ENCODE results near the gene ATXN2. TPM values are rescaled to one million over a fixed set of nuclear protein-coding genes. Genes with fewer than 3 reads are reported as not detected.

ATXN2 gene
- total and polyA plus RNA-seq, 2 donors from 2014 or later = 27.1 to 56.5 TPM

GRCh38 chr12:111636209-111636945 is 37.3 kb upstream of the ATXN2 start:
- Histone ChIP-seq H3K4me3 (ENCODE audit: low read length in 3 of 3) (no peak overlapping the region), H3K9ac (ENCODE audit: low read length in 3 of 3) (peak overlapping the region in 1 of 3 donors; percentile 13), H3K9me3 (ENCODE audit: control insufficient read depth in 2 of 3, insufficient read depth in 1 of 3, low read length in 3 of 3) (no peaks in the 10 kb centered on the region), H3K4me1 (ENCODE audit: control insufficient read depth in 2 of 3, insufficient read depth in 2 of 3, low read depth in 1 of 3, low read length in 3 of 3) (peaks cover 3 to 11% (median 4%) of the 10 kb centered on the region in 3 donors), H3K27ac (ENCODE audit: low read depth in 2 of 2, low read length in 2 of 2) (peak overlapping the region in 1 of 2 donors; percentile 53), H3K36me3 (ENCODE audit: control insufficient read depth in 2 of 3, insufficient read depth in 3 of 3, low read length in 3 of 3) (no peaks in the 10 kb centered on the region), H3K27me3 (ENCODE audit: control insufficient read depth, insufficient read depth, low read length) (no peaks in the 10 kb centered on the region)
- TF ChIP-seq, protein P1, sequence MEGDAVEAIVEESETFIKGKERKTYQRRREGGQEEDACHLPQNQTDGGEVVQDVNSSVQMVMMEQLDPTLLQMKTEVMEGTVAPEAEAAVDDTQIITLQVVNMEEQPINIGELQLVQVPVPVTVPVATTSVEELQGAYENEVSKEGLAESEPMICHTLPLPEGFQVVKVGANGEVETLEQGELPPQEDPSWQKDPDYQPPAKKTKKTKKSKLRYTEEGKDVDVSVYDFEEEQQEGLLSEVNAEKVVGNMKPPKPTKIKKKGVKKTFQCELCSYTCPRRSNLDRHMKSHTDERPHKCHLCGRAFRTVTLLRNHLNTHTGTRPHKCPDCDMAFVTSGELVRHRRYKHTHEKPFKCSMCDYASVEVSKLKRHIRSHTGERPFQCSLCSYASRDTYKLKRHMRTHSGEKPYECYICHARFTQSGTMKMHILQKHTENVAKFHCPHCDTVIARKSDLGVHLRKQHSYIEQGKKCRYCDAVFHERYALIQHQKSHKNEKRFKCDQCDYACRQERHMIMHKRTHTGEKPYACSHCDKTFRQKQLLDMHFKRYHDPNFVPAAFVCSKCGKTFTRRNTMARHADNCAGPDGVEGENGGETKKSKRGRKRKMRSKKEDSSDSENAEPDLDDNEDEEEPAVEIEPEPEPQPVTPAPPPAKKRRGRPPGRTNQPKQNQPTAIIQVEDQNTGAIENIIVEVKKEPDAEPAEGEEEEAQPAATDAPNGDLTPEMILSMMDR (IDR thresholded peaks at IDR 0.05; ENCODE audit: borderline replicate concordance, extremely low read depth, insufficient read depth) = no peak
- FAIRE-seq (no peak), DNase-seq (peak; percentile 66 to 89 (median 79))
- intact Hi-C loops (cut with DNase I) = no loop called here

- intact Hi-C loops (cut with DNase I) = no loop called here
- peak in 1 of 5 donors; percentile 20 for DNase-seq
- H3K9ac ChIP-seq (ENCODE audit: low read length in 3 of 3) = no peak overlapping the region
- no peaks in the 10 kb centered on the region for H3K36me3 ChIP-seq (ENCODE audit: control insufficient read depth in 2 of 3, insufficient read depth in 3 of 3, low read length in 3 of 3)
- H3K27ac ChIP-seq (ENCODE audit: low read depth in 2 of 2, low read length in 2 of 2) = no peak overlapping the region
- H3K4me3 ChIP-seq (ENCODE audit: low read length in 3 of 3) = no peak overlapping the region
- no peaks in the 10 kb centered on the region for H3K9me3 ChIP-seq (ENCODE audit: control insufficient read depth in 2 of 3, insufficient read depth in 1 of 3, low read length in 3 of 3)
- peaks cover 3 to 11% (median 4%) of the 10 kb centered on the region in 3 donors for H3K4me1 ChIP-seq (ENCODE audit: control insufficient read depth in 2 of 3, insufficient read depth in 2 of 3, low read depth in 1 of 3, low read length in 3 of 3)
- TF ChIP-seq, protein P1 (IDR thresholded peaks at IDR 0.05; ENCODE audit: borderline replicate concordance, extremely low read depth, insufficient read depth) = no peak
- no peak for FAIRE-seq
- no peaks in the 10 kb centered on the region for H3K27me3 ChIP-seq (ENCODE audit: control insufficient read depth, insufficient read depth, low read length)
These were observed 36.4 kb upstream of the ATXN2 start for GRCh38 chr12:111635524-111635923.

GRCh38 chr12:111628505-111629260 is 29.6 kb upstream of the ATXN2 start:
- FAIRE-seq (no peak), DNase-seq (peak in 1 of 5 donors; percentile 6)
- no peaks in the 10 kb centered on the region for H3K4me1 ChIP-seq (ENCODE audit: control insufficient read depth in 2 of 3, insufficient read depth in 2 of 3, low read depth in 1 of 3, low read length in 3 of 3)
- H3K4me3 ChIP-seq (ENCODE audit: low read length in 3 of 3) = no peak overlapping the region
- H3K9me3 ChIP-seq (ENCODE audit: control insufficient read depth in 2 of 3, insufficient read depth in 1 of 3, low read length in 3 of 3) = no peaks in the 10 kb centered on the region
- no peak overlapping the region for H3K27ac ChIP-seq (ENCODE audit: low read depth in 2 of 2, low read length in 2 of 2)
- TF ChIP-seq, protein P1 (IDR thresholded peaks at IDR 0.05; ENCODE audit: borderline replicate concordance, extremely low read depth, insufficient read depth) = no peak
- H3K27me3 ChIP-seq (ENCODE audit: control insufficient read depth, insufficient read depth, low read length) = no peaks in the 10 kb centered on the region
- intact Hi-C loops (cut with DNase I) = no loop called here
- H3K36me3 ChIP-seq (ENCODE audit: control insufficient read depth in 2 of 3, insufficient read depth in 3 of 3, low read length in 3 of 3) = no peaks in the 10 kb centered on the region
- H3K9ac ChIP-seq (ENCODE audit: low read length in 3 of 3) = no peak overlapping the region
